SIG-M5 (cell line): ENCODE data around the gene NFIA.
"Not testable (repeated sequence)": the region's sequence is repeated elsewhere in the genome, so short reads cannot be mapped to it uniquely, and the experiment has no call there.

Source experiments
- DNase-seq: peaks from one replicate; lab custom pipeline; 2025; lab: John Stamatoyannopoulos, UW

Gene NFIA

GRCh38 chr1:61273167-61273705, 190.9 kb downstream of the NFIA start:
- DNase-seq = no peak

- no peak for DNase-seq
Observed at GRCh38 chr1:61273861-61274260, 191.5 kb downstream of the NFIA start.

- no peak for DNase-seq
Observed at GRCh38 chr1:61274939-61275338, 192.6 kb downstream of the NFIA start.

DNA sequence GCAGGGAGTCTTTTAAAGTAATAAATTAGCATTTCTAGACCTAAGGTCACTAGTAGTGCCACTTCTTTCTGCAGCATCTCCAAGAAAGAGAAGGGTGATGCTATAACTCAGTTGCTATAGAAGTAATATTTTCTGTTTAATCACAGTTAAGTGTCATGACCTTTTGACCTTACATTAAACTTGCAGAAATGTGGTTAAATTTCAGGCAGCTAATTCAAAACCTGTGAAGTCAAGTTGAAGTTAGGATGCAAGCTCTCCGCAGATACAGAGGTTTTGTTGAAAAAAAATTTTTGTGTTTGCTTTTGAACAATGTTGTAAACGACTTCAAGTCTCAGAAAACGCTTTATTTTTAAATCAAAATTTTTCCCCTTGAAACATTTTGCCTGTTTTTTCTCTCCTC, 193.9 kb downstream of the NFIA start:
- DNase-seq = no peak

GRCh38 chr1:61277121-61277690, 194.8 kb downstream of the NFIA start:
- no peak for DNase-seq

- not testable (repeated sequence) for DNase-seq
Observed at GRCh38 chr1:61278503-61278902, 196.1 kb downstream of the NFIA start.

DNA sequence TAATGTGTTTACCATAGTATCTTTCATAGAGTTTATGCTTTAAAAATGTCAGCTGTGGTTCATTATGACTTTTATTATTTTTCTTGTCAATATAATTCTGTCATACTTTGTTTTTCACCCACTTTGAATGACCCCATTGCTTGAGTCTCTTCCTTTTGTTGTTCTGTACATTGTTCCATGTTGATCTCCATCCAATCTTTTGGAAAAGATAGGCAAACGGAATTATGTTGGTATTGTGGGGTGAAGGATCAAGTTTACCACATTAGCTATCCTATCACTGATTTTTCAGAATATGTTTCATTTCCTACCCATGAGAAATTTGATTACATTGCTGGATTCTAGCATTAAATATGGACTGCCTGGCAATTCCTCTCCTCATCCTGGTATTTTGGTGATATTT, 196.6 kb downstream of the NFIA start:
- DNase-seq = no peak

DNA sequence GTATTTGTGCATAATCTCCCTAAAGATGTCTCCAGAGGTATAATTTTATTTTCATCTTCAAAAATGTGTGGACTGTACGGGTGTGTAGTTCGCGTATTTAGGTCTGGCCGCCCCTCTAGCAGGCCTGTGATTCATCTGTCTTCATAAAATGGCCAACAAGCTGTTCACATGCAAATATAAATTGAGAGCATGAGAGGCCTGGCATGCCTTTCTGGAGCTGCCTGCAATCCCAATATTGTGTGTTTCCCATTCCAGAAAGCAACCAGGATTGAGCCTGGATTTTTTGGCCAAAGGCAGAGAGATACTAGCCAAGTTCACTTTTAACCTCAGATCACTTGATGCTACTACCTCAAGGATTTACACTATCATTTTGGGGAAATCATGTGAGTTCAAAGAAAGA, 197.2 kb downstream of the NFIA start:
- no peak for DNase-seq

GRCh38 chr1:61280452-61280851, 198.1 kb downstream of the NFIA start:
- no peak for DNase-seq

- no peak for DNase-seq
Observed at GRCh38 chr1:61282387-61282786, 200.0 kb downstream of the NFIA start.

DNA sequence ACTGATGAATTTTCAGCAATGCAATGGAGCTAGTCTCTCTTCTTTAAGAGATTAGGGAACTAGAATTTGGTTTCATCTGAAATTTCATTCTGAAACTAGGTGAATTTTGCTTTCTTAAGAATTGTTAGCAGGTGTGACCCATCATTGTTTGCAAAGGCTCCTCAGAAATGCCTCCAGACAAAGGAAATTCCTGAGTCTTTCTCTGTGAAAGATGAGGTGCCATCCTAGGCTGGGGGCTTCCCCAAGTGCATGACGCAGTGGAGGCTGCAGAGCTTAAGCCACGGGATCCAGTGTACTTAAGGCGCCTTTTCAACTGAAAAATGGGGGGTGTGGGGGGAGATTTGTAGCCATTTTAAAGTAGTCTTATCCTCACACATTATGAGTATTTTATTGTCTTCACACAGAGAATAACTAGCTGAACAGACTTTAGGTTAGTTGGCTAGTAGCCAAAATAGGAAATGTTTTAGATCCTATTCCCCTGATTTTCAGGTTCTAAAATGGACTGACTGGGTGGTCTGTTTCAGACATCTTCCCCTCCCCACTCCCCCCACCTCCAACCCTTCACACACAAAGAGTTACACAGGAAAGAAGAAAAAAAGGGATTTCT, 202.0 kb downstream of the NFIA start:
- no peak for DNase-seq

GRCh38 chr1:61284936-61285335, 202.6 kb downstream of the NFIA start:
- DNase-seq = no peak

- DNase-seq = no peak
Observed at GRCh38 chr1:61285371-61285885, 203.1 kb downstream of the NFIA start.

GRCh38 chr1:61287014-61287413, 204.7 kb downstream of the NFIA start:
- no peak for DNase-seq

GRCh38 chr1:61287734-61288133, 205.4 kb downstream of the NFIA start:
- no peak for DNase-seq

GRCh38 chr1:61289232-61290098, 207.1 kb downstream of the NFIA start:
- no peak for DNase-seq

DNA sequence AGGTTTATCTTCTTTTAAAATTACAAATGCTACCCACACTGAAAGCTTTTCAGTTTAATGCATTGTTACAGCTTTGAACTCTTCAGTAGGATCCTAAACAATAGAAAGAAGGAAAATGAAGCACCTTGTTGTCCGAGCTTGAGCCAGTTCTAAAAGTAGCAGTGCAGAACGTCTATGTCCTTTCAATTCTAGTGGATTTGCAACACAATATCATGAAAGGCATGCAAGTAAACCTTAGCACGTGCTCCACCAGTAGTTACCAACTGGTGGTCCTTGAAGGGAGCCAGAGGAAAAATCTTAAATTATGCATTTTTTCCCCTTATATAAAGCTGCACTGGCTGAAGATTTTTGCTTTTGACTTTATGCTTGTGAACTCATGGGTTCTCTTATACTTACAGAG, 208.2 kb downstream of the NFIA start:
- no peak for DNase-seq

- DNase-seq = no peak
Observed at GRCh38 chr1:61293197-61293596, 210.8 kb downstream of the NFIA start.

DNA sequence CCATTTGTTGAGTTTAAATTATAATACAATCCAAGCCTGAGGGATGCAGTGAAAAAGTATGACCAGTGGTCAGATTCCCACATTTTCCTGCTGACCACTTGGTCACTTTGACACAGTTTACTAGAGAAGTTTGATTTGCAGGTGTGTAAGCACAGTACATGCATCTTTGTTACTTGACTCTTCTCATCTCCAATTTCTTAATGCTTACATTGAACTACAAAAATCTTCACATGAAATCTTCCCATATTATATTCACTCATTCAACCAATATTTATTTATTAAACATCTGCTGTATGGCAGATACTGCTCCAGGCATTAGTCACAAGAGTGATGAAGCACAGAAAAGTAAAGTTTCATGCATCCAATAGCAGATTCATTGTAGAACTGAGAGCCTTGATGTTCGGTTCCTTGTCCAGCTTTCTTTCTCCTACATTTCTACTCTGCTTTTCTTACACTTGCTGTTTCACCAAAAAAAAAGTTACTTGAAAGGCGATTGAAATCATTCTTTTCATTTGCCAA, 211.7 kb downstream of the NFIA start:
- no peak for DNase-seq

GRCh38 chr1:61294930-61295329, 212.6 kb downstream of the NFIA start:
- no peak for DNase-seq

DNA sequence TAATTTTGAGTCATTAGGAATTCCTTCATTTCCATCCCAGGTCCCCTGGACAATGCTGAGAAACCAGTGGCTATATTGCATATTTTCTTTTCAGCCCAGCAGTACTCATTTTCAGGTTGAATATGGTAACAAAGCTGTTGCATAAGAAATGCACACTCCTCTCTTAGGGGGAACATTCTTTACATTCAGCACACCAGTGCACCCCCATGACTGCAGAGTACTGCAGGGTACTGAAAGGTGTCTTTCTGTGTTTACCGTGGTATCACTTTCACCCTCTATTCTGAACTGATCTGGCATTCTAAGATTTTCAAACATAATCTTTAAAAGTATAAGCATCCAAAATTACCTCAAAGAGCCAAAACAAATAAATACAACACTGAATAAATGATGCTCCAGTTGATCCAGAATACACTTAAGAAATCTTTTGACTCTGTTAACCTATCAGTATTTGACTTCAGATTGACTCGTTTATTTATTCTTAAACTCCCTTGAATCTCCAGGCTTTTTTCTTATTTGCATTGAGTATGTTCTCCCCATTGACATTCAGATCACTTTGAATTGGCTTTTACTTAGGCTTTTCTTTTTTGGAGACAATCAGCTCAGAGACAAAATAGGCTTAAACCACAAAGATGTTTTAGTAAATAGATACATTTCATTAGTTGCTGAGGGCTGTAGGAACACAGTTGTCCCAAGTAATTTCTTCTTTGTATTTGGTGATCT, 213.6 kb downstream of the NFIA start:
- no peak for DNase-seq

GRCh38 chr1:61297887-61298286, 215.5 kb downstream of the NFIA start:
- DNase-seq = no peak
